ENCODE results near the gene PDE3A.
A peak's percentile ranks its signal among the peaks of the same experiment; 100 is the strongest.

The PDE3A gene

GRCh38 chr12:20657496-20657895 lies 289.2 kb downstream of the PDE3A start:
- H3K4me3 ChIP-seq (replicated peaks; ENCODE audit: low read depth, low read length) = no peak overlapping the region
- TF ChIP-seq CTCF (IDR thresholded peaks at IDR 0.05; ENCODE audit: low read length, missing control alignments) = no peak

GRCh38 chr12:20681334-20681733 lies 313.0 kb downstream of the PDE3A start:
- no peak overlapping the region for H3K4me3 ChIP-seq (replicated peaks; ENCODE audit: low read depth, low read length)
- no peak for TF ChIP-seq CTCF (IDR thresholded peaks at IDR 0.05; ENCODE audit: low read length, missing control alignments)
- no peak for DNase-seq (ENCODE audit: low read depth)

More at GRCh38 chr12:20657496-20657895, 289.2 kb downstream of the PDE3A start:
- DNase-seq (ENCODE audit: low read depth) = no peak

GRCh38 chr12:20695232-20695631 lies 326.9 kb downstream of the PDE3A start, which contains the start of gene SLCO1C1:
SLCO1C1 (plus strand) TSS chr12:20695332; CDS start chr12:20699577, 4,245 bp downstream.
- TF ChIP-seq CTCF (IDR thresholded peaks at IDR 0.05; ENCODE audit: low read length, missing control alignments) = no peak
- H3K4me3 ChIP-seq (replicated peaks; ENCODE audit: low read depth, low read length) = no peak within 1 kb of the TSS

GRCh38 chr12:20696181-20696905 lies 328.0 kb downstream of the PDE3A start:
- no peak for DNase-seq (ENCODE audit: low read depth)
- TF ChIP-seq CTCF (IDR thresholded peaks at IDR 0.05; ENCODE audit: low read length, missing control alignments) = no peak
- no peak overlapping the region for H3K4me3 ChIP-seq (replicated peaks; ENCODE audit: low read depth, low read length)

More at GRCh38 chr12:20695232-20695631, 326.9 kb downstream of the PDE3A start, which contains the start of gene SLCO1C1:
- no peak for DNase-seq (ENCODE audit: low read depth)

GRCh38 chr12:20701106-20701505 lies 332.8 kb downstream of the PDE3A start:
- no peak for DNase-seq (ENCODE audit: low read depth)
- H3K4me3 ChIP-seq (replicated peaks; ENCODE audit: low read depth, low read length) = no peak overlapping the region
- no peak for TF ChIP-seq CTCF (IDR thresholded peaks at IDR 0.05; ENCODE audit: low read length, missing control alignments)

GRCh38 chr12:20704860-20705259 lies 336.5 kb downstream of the PDE3A start:
- no peak overlapping the region for H3K4me3 ChIP-seq (replicated peaks; ENCODE audit: low read depth, low read length)
- peak; percentile 3 for DNase-seq (ENCODE audit: low read depth)
- TF ChIP-seq CTCF (IDR thresholded peaks at IDR 0.05; ENCODE audit: low read length, missing control alignments) = no peak

GRCh38 chr12:20711846-20712245 lies 343.5 kb downstream of the PDE3A start:
- DNase-seq (ENCODE audit: low read depth) = no peak
- TF ChIP-seq CTCF (IDR thresholded peaks at IDR 0.05; ENCODE audit: low read length, missing control alignments) = no peak
- no peak overlapping the region for H3K4me3 ChIP-seq (replicated peaks; ENCODE audit: low read depth, low read length)

All from fibroblast of pulmonary artery (primary cell).